ENCODE measurements around the gene KCNH1.

The KCNH1 gene

DNA sequence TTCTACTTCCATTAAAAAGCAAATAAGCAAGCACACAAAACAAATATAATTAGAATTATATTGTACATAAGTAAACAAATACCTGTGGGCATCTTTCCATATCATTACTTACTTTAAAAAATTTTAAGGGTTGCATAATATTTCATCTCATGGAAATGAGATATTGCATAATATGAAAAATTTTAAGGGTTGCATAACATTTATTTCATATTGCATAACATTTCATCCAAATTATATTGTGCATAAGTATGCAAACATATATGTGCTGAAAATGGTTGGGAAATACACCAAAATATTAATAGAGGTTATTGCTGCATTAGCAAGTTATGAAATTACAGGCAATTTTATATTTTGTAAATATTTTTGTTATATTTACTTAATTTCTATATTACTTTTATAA, 213.7 kb downstream of the KCNH1 start:
- DNase-seq (ENCODE audit: low spot score) = no peak

DNA sequence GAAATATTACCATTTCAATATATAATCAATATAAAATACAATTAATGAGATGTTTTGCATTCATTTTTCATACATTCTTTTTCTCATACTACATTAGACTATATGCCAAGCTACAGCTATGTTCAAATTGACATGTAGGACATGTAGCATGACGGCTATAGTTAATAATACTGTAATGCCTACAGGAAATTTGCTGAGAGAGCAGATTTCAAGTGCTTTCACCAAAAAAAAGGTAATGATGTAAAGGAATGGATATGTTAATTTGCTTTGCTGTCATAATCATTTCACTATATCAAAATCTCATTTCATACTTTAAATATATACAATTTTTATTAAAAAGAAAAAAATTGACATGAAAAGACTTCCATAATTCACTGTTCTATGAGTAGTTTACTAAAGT, 215.1 kb downstream of the KCNH1 start:
- no peak for DNase-seq (ENCODE audit: low spot score)

DNA sequence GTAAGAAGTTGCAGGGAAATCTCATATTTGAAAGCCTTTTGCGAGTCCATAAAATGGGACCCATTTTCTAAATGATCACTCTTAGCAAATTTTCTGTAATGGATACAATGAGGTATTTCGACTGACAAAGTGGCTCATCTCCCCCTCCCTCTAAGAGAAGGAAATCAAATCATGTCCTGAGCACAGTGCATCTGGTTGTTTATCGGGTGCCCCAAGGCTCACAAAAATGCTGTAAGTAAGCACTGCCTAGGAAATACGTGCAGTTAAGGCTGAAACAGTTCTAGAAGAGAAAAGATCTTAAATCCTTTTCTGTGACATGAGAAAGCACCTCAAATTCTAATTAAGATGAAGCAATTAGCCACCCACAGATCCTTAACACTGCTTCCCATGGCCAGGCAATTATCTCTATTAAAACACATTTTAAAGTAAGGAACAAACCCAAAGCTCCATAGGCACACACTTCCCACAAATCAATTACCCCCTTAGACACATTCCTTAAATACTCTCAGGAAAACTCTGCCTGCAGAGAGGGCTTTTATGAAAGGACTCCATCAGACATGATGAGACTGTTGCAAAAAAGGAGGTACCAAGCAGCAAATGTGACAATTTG, 216.3 kb downstream of the KCNH1 start:
- DNase-seq (ENCODE audit: low spot score) = no peak

DNA sequence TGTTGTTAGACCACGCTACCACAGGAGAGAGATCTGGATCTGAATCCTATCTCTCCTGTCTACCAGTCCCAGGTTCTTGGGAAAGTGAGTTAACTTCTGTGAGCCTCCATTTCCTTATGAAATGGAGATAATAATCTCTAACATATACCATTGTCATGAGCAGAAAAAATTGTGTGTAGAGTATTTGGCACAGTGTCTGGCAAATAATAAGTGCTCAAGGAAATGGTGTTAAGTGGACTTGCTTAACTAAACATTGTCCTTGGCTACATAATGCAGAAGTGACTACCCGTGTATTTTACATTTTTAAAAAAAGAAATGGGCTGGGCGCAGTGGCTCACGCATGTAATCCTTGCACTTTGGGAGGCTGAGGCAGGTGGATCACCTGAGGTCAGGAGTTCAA, 217.4 kb downstream of the KCNH1 start:
- no peak for DNase-seq (ENCODE audit: low spot score)

DNA sequence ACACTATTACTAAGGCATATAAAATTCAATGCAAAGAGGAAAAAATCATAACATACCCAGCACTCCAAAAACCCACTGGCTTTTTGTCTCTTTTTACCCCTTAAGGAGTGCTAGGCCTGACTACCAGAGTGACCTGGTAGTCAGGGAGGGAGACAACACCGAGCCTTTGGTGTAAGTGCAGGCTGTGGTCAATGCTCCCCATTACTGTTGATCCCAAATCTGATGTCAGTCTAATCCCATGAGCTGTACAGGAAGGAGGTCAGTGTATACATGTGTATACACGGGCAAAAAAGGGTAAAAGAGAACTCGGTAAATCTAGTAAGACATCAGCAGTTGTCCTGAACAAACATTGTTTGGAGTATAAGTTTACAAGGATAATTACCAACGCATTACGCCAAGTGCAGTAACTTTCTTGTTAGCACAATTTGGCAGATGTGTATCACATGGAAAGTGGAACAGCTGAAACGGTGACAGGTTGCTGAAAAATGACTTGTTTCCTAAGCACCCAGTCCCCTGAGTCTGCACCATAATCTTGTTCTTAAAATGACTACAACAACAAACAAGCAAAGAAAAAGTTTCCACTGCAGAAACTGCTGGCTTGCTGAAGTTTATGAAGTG, 217.9 kb downstream of the KCNH1 start:
- DNase-seq (ENCODE audit: low spot score) = no peak

DNA sequence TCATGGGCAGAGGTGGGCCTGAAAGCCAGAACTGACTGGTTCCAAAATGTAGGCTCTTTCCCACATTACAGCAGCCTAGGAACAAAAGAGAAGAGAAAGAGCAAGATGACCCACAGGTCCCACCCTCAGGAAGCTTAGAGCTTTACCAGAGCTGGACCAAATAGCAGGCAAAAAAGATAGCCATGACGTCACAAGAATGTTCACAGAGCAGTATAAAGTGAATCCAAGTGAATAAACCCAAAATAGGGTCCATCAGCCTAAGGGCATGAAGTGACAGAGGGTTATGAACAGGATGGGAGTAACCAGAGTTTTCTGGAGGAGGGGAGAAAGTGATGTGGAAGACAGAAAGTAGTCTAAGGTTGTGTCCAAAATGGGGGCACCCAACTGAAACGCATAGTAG, 221.2 kb downstream of the KCNH1 start:
- no peak for DNase-seq (ENCODE audit: low spot score)

DNA sequence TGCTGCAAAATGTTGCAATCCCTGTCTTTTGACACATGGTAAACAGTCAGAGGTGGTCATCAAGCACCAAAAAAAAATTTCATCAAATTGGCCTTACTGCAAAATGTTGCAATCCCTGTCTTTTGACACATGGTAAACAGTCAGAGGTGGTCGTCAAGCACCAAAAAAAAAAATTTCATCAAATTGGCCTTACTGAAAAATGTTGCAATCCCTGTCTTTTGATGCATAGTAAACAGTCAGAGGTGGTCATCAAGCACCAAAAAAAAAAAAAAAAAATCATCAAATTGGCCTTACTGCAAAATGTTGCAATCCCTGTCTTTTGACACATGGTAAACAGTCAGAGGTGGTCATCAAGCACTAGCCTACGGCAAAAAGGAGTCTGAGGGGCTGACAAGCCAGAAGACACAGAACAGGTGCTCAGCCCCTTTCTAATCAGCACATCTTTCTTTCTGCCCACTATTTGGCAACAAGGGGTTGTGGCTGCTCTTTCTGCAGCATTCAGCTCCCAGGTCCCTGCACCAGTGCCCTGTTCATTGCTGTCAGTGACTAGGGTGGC, 223.8 kb downstream of the KCNH1 start:
- no peak for DNase-seq (ENCODE audit: low spot score)

DNA sequence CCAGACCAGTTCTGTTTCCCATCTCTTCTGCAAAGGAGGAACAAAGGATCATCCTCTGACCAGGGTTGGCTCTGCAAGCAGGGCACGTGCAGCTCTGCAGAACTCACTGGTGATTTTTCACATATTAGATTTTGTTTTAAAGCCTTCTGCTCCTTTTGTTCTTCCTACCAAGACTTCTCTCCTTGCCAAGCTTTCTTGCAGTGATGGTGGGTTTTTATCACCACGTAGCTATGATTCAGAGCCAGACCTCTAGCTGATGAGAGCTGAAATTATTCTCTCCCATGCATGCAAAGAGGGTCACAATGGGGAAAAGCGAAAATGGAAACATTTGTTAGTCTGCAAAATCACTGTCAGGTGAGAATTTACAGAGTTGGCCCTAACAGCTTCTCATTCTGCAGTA, 225.2 kb downstream of the KCNH1 start:
- DNase-seq (ENCODE audit: low spot score) = no peak

DNA sequence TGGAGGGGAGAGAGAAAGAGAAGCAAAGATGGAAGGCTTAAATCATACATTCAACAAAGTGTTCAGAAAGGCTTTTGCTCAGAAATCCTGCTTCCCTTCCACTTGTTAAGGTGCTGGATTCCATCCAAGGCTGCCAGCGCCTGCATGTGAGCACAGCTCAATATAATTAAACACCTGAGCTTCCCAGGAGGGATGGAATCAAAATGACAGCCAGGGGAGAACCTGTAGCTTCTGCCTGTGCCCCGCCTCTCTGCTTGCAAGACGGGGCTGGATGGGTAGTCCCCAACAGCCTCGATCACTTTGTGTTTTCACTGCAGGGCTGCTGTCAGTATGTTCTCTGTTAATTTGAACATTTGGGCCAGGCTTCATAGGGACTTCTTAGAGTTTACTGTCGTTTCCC, 225.7 kb downstream of the KCNH1 start:
- no peak for DNase-seq (ENCODE audit: low spot score)

DNA sequence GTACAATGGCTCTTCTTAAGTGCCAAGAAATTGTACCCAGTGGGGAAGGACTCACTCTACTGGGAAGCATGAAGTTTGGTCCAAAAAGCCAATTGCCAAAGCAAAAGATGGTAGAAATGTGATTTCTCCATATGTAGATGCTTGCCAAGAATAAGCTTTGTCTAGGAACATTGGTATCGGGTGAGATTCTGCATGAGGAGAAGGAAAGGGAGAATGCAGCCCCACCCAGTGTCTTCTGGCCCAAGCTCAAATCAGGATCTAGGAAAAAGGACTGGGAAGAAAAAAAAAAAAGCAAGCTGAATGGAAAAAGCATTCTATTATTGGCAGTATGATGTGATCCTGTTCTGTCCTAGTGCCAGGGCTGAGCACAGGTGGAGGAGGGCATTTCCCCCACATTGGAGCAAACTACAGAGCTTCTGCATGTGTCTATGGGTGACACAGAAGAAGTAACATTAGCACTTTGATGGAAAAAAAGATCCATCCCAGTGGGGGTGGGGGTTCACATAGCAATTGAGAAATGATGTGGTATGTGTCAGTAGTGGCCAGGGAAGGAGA, 226.6 kb downstream of the KCNH1 start:
- DNase-seq (ENCODE audit: low spot score) = no peak

DNA sequence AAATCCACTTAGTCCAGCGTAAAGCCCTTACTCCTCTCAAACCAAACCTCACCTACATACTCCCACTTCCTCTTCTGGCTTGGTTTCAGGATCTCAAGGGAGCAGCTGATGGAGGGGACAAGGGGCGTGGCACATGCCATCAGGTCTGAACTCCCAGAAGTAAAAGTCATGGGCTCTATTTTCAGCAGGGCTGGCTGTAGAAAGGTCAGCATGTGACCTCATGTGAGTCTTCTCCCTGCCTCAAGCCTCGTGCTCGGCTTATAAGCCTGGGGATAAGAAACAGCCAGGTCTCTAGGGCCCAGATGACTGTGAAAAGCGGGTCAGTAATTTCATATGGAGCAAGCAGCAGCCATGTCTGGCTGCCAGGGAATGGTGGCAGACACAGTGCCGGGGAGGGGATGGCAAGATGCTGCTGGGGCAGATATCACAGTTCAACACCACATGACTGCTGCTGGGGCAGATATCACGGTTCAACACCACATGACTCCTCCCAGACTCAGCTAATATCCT, 227.9 kb downstream of the KCNH1 start:
- no peak for DNase-seq (ENCODE audit: low spot score)

DNA sequence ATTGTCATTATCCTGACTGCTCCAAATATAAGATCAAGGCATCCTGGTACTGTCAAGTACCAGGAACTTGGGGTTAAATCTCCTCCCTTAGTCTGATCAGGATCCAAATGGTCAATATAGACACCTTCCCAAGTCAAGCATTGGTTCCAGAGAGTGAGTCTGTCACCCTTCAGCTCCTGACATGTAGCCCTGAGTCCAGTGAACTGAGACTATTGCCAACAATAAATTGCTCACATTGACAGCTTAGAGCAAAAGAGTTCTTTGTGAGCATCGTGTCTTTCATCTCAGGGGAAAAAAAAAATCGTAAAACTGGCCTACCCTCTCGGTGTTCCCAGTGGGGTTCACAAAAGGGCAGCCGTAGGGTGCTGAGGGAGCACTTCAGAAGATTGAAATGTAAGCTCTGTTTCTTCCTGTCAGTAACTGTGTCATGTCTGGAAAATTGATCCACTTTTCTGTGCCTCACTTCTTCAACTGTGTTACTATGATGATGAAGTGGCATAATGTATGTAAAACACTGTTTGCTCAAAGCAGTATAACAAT, 228.5 kb downstream of the KCNH1 start:
- no peak for DNase-seq (ENCODE audit: low spot score)

DNA sequence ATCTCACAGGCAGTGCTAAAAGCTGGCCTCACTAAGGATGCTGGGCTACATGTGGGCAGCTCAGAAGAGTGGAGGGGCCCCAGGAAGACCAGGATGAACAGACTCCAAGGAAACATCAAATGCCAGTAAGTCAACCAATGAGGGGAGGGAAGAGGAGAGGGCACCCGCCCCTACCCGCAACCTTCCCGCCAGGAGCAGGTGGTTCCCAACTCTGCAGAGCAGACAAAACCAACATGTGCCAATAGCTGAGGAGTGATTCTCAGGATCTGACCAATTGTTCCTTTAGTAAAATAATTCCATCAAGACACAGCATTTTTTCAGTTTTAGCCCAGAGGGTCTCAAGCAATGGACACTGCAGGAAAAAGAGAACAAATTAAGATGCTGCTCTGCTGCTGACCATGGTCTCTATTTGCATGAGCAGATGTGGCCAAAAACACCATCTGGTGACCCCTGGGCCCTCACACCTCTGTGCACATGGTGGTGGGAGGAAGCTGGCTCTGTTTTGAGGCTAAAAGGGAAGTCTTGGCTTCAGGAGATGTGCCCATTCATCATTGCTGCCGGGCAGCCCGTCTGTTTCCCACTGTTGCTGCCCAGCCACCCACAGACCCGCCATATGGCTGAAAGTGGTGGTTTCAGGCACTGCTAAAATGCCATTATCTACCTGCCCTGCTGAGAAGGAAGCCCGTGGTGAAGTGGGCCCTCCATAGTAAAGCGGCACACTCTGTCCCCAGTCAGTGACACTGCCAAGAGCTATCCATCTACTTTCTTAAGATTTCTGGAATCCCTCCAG, 231.8 kb downstream of the KCNH1 start:
- DNase-seq (ENCODE audit: low spot score) = no peak

DNA sequence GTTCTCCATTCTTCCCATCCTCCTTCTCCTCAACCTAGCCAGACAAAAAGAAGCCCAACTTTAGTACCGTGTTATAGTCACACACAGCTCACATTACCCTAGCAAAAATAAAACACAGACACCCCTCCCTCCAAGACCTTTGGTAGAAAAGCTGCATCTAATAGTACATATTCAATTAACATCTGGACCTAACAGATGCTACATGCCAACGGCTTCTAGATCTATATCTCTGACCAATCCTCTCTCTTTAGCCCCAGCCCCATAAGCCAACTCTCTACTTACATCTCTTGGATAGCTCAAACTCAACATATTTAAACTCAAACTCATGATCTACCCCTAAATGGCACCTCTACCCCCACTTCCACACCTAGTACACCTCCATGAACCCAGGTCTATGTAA, 233.1 kb downstream of the KCNH1 start:
- no peak for DNase-seq (ENCODE audit: low spot score)

DNA sequence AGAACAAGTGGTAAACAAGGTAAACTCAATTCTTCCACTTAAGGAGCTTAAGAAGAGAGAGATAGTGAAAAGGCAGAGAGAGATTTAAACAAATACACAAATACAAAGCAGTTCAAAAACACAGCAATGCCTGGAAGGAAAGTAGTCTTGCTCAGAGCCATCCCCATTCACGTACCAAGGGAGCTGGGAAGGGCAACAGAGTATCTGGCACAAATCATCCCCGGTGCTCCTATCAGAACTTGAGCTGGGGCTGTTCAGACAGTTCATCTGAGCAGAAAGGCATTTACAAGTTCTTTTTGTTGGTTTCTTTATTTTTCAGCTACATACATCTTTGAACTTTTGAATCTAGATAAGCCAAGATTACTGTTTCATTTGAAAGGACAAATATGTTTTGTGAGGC, 233.9 kb downstream of the KCNH1 start:
- DNase-seq (ENCODE audit: low spot score) = no peak

DNA sequence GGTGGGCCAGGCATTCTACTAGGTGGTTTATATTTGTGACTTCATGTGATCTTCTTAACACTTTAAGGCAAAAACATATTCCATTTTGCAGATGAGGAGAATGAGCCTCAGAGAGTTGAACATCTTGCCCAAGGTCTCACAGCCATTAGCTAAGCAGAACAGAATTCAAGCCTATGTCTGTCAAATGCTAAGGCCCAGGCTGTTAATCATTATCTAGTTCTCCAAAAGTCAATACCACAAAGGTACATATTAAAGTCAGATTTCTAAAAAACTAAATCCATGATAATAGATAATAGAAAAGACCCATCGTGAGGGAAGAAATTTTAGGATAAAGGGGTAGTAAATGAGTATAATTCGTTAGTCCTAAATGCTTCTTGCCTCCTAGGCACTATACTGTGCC, 234.3 kb downstream of the KCNH1 start:
- DNase-seq (ENCODE audit: low spot score) = no peak

DNA sequence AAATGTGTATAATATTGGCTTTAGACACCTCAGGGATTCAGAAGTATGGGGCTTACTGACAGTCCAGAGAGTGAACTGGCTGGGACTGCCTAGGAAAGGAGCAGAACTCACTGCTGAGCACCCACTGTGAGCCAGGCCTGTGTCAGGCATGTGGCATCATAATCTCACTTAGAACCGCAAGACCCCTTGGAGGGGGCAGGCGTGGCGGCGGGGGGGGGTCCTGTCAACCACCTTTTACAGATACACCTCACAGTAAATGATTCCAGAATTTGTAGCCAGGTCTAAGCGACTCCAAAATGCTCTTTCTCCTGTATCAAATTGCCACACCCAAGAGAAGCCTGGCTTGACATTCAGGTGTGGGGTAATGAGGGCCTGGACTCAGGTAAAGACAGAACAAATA, 235.5 kb downstream of the KCNH1 start:
- no peak for DNase-seq (ENCODE audit: low spot score)

DNA sequence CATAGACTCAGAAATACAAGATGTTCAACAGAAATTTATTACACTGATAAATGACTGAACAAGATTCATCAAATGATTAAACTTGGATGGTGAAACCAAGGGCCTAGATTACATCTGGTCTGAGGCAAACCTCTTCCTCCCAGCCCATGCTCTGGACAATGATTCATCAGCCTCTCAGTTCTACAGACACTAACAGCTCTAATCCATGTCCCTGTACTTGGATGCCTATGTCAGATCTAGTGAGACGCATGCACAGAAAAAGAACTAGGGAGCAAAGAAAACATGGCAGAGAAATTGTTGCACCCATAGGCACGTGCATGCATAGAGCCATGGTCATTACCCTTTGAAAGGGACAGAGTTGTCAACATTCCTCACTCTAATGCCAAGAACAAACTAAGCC, 250.1 kb downstream of the KCNH1 start:
- no peak for DNase-seq (ENCODE audit: low spot score)

DNA sequence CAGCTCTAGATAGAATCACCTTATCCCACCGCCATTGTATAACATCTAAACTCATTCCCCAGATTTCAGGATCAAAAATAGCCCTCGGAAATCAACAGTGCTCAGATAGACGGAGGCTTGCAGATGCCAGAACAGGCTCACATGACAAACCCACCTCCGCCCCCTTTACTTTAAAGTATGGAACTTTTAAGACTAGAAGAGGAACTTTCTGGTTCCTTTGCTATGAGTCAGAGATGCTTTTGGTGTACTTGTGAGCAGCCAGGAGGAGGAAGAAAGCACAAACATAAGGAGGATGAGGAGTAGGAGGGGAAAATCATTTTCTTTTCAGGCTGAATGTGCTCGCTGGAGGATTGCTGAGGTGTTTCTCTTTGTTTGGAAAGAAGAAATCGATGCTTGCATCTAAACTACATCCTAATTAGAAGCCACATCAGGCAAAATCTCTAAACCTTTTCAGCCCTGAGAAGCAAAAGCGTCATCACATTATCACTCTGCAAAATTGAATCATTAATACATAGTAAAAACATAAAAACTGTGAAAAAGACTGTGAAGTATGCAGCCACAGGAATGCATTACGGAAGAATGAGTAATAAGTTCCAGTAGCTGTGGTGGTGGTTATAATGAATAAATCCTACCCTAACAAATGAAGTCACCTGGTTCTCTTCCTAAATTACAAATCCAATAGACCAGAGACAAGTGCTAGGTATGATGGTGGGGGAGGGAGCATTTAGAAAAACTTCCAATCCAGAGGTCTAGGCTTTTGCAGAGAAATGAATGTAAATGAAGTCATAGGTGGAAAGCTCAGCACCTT, 251.3 kb downstream of the KCNH1 start:
- DNase-seq (ENCODE audit: low spot score) = no peak

DNA sequence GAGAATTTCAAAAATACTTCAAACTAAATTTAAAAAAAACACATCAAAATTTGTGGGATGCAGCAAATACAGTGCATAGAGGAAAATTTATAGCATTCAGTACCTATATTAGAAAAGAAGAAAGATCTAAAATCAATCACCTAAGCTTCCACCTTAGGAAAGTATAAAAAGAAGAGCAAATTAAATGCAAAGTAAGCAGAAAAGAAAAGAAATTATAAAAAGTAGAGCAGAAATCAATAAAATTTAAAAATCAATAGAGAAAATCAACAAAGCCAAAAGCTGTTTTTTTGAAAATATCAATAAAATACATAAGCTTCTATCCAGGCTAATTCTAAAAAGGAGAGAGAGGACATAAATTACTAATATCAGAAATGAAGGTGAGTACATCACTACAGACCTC, 255.4 kb downstream of the KCNH1 start:
- no peak for DNase-seq (ENCODE audit: low spot score)

DNA sequence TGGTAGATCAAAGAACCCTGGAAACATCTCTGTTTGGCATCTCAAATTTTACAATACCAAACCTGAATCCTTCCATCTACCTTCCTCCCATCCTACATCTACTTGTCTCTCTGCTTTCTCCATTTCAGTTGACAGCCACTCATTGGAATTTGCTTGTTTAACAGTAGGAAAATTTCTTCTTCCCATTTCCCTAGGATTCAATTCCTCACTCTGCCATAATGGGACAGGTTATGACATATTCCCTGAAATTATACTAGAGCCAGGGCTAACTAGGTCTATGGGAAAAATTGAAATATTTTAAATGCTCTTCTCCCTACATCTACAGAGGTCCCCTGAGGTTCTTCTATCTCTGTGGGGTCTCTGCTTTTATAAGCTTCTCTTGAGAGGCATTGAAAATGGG, 257.7 kb downstream of the KCNH1 start:
- no peak for DNase-seq (ENCODE audit: low spot score)

DNA sequence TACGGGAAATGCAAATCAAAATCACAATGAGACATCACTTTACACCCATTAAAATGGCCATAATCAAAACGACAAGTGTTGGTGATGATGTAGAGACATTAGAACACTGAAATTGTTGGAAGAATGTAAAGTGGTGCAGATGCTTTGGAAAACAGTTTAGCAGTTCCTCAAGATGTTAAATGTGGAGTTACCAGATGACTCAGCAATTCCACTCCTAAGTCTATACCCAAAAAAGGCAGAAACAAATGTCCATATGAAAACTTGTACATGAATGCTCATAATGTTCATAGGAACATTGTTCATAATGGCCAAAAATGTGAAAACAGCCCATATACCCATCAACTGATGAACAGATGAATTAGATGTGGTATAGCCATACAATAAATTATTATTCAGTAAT, 267.4 kb downstream of the KCNH1 start:
- no peak for DNase-seq (ENCODE audit: low spot score)

Measured in kidney capillary endothelial cell (primary cell).